22Rv1 (cell line): Measurements from ENCODE around the gene CEP19.
A peak's percentile ranks its signal among the peaks of the same experiment; 100 is the strongest.

Experiments used
- H3K27ac ChIP-seq: fragments of 450-650 bp; 2 replicates; pipeline ENCODE4 v1.5.1; 2017
- CTCF ChIP-seq: fragments of 450-650 bp; IDR thresholded peaks from 2 replicates; pipeline ENCODE4 v1.5.1; 2017; ENCODE audit warnings: mild to moderate bottlenecking
- ZFX ChIP-seq: fragments of 450-650 bp; IDR thresholded peaks from 2 replicates; pipeline ENCODE4 v1.6.1; 2017; ENCODE audit warnings: antibody characterized with exemption, borderline replicate concordance

CEP19 gene

GRCh38 chr3:196691386-196691785 is 20.7 kb downstream of the CEP19 start:
- no peak overlapping the region for H3K27ac ChIP-seq
- TF ChIP-seq CTCF = no peak
- TF ChIP-seq ZFX = no peak

- no peak overlapping the region for H3K27ac ChIP-seq
- TF ChIP-seq ZFX (no peak), CTCF (no peak)
Observed at GRCh38 chr3:196689941-196690660, 21.9 kb downstream of the CEP19 start.

- no peak for TF ChIP-seq CTCF
- no peak for TF ChIP-seq ZFX
- H3K27ac ChIP-seq = no peak overlapping the region
Observed at GRCh38 chr3:196688349-196688748, 23.7 kb downstream of the CEP19 start.

GRCh38 chr3:196686436-196686835 is 25.6 kb downstream of the CEP19 start:
- TF ChIP-seq CTCF (no peak), ZFX (no peak)
- no peak overlapping the region for H3K27ac ChIP-seq

GRCh38 chr3:196684548-196685407 is 27.3 kb downstream of the CEP19 start:
- H3K27ac ChIP-seq = no peak overlapping the region
- TF ChIP-seq ZFX (no peak), CTCF (peak; percentile 90)

- H3K27ac ChIP-seq = no peak overlapping the region
- TF ChIP-seq ZFX (no peak), CTCF (no peak)
Observed at GRCh38 chr3:196677931-196678330, 34.1 kb downstream of the CEP19 start.

GRCh38 chr3:196677353-196677752 is 34.7 kb downstream of the CEP19 start:
- TF ChIP-seq ZFX = no peak
- no peak for TF ChIP-seq CTCF
- no peak overlapping the region for H3K27ac ChIP-seq
